Kidney capillary endothelial cell (primary cell): Measurements from ENCODE around the gene NDUFS7.

Experiments
- DNase-seq: peaks from one replicate; pipeline ENCODE4 v3.0.0-alpha.2; 2018; ENCODE audit warnings: low spot score

NDUFS7 gene

GRCh38 chr19:1400281-1401137 lies 16.8 kb downstream of the NDUFS7 start:
- DNase-seq = no peak

GRCh38 chr19:1401138-1401888 lies 17.6 kb downstream of the NDUFS7 start, which contains the start of gene GAMT:
Gene GAMT (minus strand): TSS chr19:1401542. CDS start chr19:1401476, 66 bp downstream.
- no peak for DNase-seq

GRCh38 chr19:1401889-1402217 lies 18.1 kb downstream of the NDUFS7 start:
- DNase-seq = no peak

- DNase-seq = no peak
These were observed 18.8 kb downstream of the NDUFS7 start for GRCh38 chr19:1402411-1403070.

- peak; percentile 98 for DNase-seq
These were observed 23.2 kb downstream of the NDUFS7 start for GRCh38 chr19:1406774-1407527.

- DNase-seq = no peak
These were observed 24.0 kb downstream of the NDUFS7 start, which contains the start of gene DAZAP1 for GRCh38 chr19:1407528-1408299. Gene DAZAP1 (plus strand): TSS chr19:1407586. CDS start chr19:1407774, 188 bp downstream.

- peak; percentile 67 for DNase-seq
These were observed 24.8 kb downstream of the NDUFS7 start for GRCh38 chr19:1408300-1409203.

- no peak for DNase-seq
These were observed 25.7 kb downstream of the NDUFS7 start for GRCh38 chr19:1409204-1410005.

- DNase-seq = peak; percentile 40
These were observed 26.6 kb downstream of the NDUFS7 start for GRCh38 chr19:1410136-1410786.

GRCh38 chr19:1410789-1411188 lies 27.1 kb downstream of the NDUFS7 start:
- no peak for DNase-seq

GRCh38 chr19:1411255-1412191 lies 27.8 kb downstream of the NDUFS7 start:
- DNase-seq = no peak

- DNase-seq = no peak
These were observed 28.7 kb downstream of the NDUFS7 start for GRCh38 chr19:1412323-1412923.

- no peak for DNase-seq
These were observed 29.5 kb downstream of the NDUFS7 start for GRCh38 chr19:1412995-1413800.

GRCh38 chr19:1416014-1416841 lies 32.5 kb downstream of the NDUFS7 start:
- no peak for DNase-seq

GRCh38 chr19:1417145-1417544 lies 33.4 kb downstream of the NDUFS7 start:
- DNase-seq = no peak
